ENCODE data around the gene TRIM40. TPM values are rescaled to one million over a fixed set of nuclear protein-coding genes. Genes with fewer than 3 reads are reported as not detected.

TRIM40 gene
- total and polyA plus RNA-seq, 2 of the 13 experiments (the other 11 are each of a cell fraction or from before 2014, with no cell fraction given) = 0.58 TPM; not detected in 1

DNA sequence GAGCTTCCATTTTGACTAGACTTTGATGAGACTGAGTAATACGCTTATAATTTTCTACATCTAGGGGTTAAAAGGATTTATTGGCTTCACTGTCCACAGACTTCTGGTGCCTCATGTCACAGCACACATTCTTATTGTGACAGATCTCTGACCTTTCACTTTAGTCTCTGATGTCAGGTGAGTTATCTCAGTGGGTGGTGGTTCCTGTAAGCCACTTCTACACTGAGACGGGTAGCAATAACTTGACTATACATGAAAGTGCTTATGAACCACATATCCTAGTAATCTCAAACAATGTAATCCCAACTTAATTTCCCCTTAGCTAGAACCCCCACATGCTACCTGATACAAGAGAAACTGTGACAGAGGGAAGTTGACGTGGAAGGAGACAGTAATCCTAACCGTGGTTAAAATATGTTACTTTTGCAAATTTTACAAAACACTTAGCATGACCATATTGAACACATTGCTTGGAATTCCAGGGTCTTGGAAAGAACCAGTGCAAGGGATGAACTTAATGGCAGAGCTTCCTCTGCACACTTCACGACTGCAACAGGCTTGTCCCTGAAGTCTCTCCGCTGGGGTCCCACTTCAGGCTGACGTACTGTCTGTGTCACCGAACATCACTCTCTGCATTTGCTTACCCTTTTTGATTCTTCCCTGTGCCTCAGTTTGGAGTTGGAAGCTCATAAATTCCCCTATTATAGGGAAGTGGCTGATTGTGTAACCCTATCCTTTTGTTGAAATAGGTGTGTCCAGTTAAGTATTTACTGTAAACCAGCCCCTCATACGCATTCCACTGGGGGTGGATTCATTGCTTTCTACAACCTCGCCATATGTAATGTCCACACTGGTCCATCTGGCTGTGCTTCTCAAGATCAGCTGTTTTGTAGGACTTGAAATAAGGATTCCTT is 6.4 kb upstream of the TRIM40 start:
- 69% methylated on average over 10 of the region's 10 CpGs for WGBS (ENCODE audit: low lambda C conversion rate)
- POLR2A ChIA-PET = interaction anchor here (1.9 to 4.2 kb wide), 2 partner anchors 18 to 26 kb away, joined by 5 to 43 read pairs; no protein-coding TSS in a partner anchor
- no TSS peak for BruUV-seq (replicated peaks)
- peaks cover 65% of the 10 kb centered on the region for H3K4me1 ChIP-seq (ENCODE audit: insufficient read depth, low read length)
- H3K4me2 ChIP-seq (ENCODE audit: low read depth, low read length) = no peak overlapping the region
- H3K9me3 ChIP-seq (ENCODE audit: low read length) = no peaks in the 10 kb centered on the region
- intact Hi-C loops (cut with micrococcal nuclease; ENCODE audit: unreplicated experiment) = loop anchor here (2.0 kb wide), 1 partner anchor 41 kb away; no protein-coding TSS in a partner anchor
- no peak for FAIRE-seq
- no peak overlapping the region for H3K9ac ChIP-seq (ENCODE audit: insufficient read depth, low read depth, low read length)
- CTCF ChIA-PET (ENCODE audit: low intra/inter-chr PET ratio, low total read pairs) = interaction anchor here (2.5 to 6.5 kb wide), 2 partner anchors 26 to 40 kb away, joined by 25 to 140 read pairs; no protein-coding TSS in a partner anchor
- no peak for DNase-seq (ENCODE audit: low spot score)
- in situ Hi-C loops (cut with HindIII; ENCODE audit: extremely low pct_ligation_motif_present, low pct_unique_long_range_greater_than_20kb) = no loop called here
- H2AFZ ChIP-seq (ENCODE audit: low read length) = no peak overlapping the region
- H3K36me3 ChIP-seq (replicated peaks in 1 of 2; ENCODE audit: control insufficient read depth in 1 of 2, insufficient read depth in 2 of 2, low read length in 2 of 2) = no peaks in the 10 kb centered on the region
- H3K79me2 ChIP-seq (ENCODE audit: insufficient read depth, low read length) = no peaks in the 10 kb centered on the region
- H3K27ac ChIP-seq (ENCODE audit: extremely low read length, insufficient read depth, low read length) = no peak overlapping the region
- H3K27me3 ChIP-seq (ENCODE audit: control insufficient read depth in 1 of 2, insufficient read depth in 2 of 2, low read length in 2 of 2) = no peaks in the 10 kb centered on the region
- no peak overlapping the region for H3K4me3 ChIP-seq (replicated peaks in 1 of 3; ENCODE audit: insufficient read depth in 1 of 3, low read depth in 2 of 3, low read length in 3 of 3)
- no peak for ATAC-seq
- no peaks in the 10 kb centered on the region for H4K20me1 ChIP-seq (ENCODE audit: insufficient read depth, low read length)
- TF ChIP-seq HHEX (CRISPR knock-in tag; IDR thresholded peaks at IDR 0.05) (no peak), THYN1 (CRISPR knock-in tag; IDR thresholded peaks at IDR 0.05; ENCODE audit: borderline replicate concordance, low read depth) (no peak), ZNF788 (CRISPR knock-in tag; IDR thresholded peaks at IDR 0.05; ENCODE audit: borderline replicate concordance) (no peak), SIX1 (CRISPR knock-in tag; IDR thresholded peaks at IDR 0.05; ENCODE audit: borderline replicate concordance) (no peak), MYNN (CRISPR knock-in tag; IDR thresholded peaks at IDR 0.05; ENCODE audit: low read depth) (no peak), ZNF724P (CRISPR knock-in tag; IDR thresholded peaks at IDR 0.05; ENCODE audit: borderline replicate concordance) (no peak), SUZ12 (IDR thresholded peaks at IDR 0.05; ENCODE audit: low read depth, low read length) (no peak), NR1H2 (CRISPR knock-in tag; IDR thresholded peaks at IDR 0.05; ENCODE audit: borderline replicate concordance, low read depth) (no peak), EEA1 (CRISPR knock-in tag; IDR thresholded peaks at IDR 0.05; ENCODE audit: borderline replicate concordance) (no peak), FLYWCH1 (CRISPR knock-in tag; IDR thresholded peaks at IDR 0.05) (no peak), HES4 (CRISPR knock-in tag; IDR thresholded peaks at IDR 0.05; ENCODE audit: borderline replicate concordance) (no peak), ZNF644 (CRISPR knock-in tag; IDR thresholded peaks at IDR 0.05; ENCODE audit: low read depth) (peak; percentile 94), ZNF501 (CRISPR knock-in tag; IDR thresholded peaks at IDR 0.05) (no peak), SAFB2 (CRISPR knock-in tag; IDR thresholded peaks at IDR 0.05; ENCODE audit: borderline replicate concordance, low read depth) (no peak), RBAK (CRISPR knock-in tag; IDR thresholded peaks at IDR 0.05) (no peak), TEAD2 (CRISPR knock-in tag; IDR thresholded peaks at IDR 0.05) (no peak), NFKBIZ (CRISPR knock-in tag; IDR thresholded peaks at IDR 0.05) (no peak), RELA (CRISPR knock-in tag; IDR thresholded peaks at IDR 0.05) (no peak)
- TF ChIP-seq, protein P1, sequence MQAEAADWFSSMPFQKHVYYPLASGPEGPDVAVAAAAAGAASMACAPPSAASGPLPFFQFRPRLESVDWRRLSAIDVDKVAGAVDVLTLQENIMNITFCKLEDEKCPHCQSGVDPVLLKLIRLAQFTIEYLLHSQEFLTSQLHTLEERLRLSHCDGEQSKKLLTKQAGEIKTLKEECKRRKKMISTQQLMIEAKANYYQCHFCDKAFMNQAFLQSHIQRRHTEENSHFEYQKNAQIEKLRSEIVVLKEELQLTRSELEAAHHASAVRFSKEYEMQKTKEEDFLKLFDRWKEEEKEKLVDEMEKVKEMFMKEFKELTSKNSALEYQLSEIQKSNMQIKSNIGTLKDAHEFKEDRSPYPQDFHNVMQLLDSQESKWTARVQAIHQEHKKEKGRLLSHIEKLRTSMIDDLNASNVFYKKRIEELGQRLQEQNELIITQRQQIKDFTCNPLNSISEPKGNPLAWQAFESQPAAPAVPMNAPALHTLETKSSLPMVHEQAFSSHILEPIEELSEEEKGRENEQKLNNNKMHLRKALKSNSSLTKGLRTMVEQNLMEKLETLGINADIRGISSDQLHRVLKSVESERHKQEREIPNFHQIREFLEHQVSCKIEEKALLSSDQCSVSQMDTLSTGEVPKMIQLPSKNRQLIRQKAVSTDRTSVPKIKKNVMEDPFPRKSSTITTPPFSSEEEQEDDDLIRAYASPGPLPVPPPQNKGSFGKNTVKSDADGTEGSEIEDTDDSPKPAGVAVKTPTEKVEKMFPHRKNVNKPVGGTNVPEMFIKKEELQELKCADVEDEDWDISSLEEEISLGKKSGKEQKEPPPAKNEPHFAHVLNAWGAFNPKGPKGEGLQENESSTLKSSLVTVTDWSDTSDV (CRISPR knock-in tag; IDR thresholded peaks at IDR 0.05) = no peak
- TF ChIP-seq, protein P2, sequence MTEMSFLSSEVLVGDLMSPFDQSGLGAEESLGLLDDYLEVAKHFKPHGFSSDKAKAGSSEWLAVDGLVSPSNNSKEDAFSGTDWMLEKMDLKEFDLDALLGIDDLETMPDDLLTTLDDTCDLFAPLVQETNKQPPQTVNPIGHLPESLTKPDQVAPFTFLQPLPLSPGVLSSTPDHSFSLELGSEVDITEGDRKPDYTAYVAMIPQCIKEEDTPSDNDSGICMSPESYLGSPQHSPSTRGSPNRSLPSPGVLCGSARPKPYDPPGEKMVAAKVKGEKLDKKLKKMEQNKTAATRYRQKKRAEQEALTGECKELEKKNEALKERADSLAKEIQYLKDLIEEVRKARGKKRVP (CRISPR knock-in tag; IDR thresholded peaks at IDR 0.05) = 0 out of 4 replicates have a peak, but pooled peaks of 1 of the 2 experiments have one; percentile 30

All from HepG2 (cell line).